Gastrocnemius medialis (tissue), 4 donors: ENCODE results near the gene EPS8L2.

ENCODE experiments used
- POLR2A ChIP-seq, 2 donors: fragments of 450-650 bp; IDR thresholded peaks; one replicate each; pipeline ENCODE4 v1.6.1; 2017; ENCODE audit warnings: antibody characterized with exemption in 2 of 2, mild to moderate bottlenecking in 2 of 2, moderate library complexity in 2 of 2
- TF ChIP-seq, protein P1 (sequence below), 5 experiments: fragments of 450-650 bp in 3 of 5; fragments of 200-600 bp in 2 of 5; sonication (generic) in 2 of 5; IDR thresholded peaks in 4 of 5; conservative IDR thresholded peaks in 1 of 5; 1 replicate in 4 of 5; 2 replicates in 1 of 5; pipeline ENCODE4 v1.5.1; 2016 to 2019; ENCODE audit warnings: antibody characterized with exemption in 5 of 5, mild to moderate bottlenecking in 3 of 5, moderate library complexity in 3 of 5

DNA sequence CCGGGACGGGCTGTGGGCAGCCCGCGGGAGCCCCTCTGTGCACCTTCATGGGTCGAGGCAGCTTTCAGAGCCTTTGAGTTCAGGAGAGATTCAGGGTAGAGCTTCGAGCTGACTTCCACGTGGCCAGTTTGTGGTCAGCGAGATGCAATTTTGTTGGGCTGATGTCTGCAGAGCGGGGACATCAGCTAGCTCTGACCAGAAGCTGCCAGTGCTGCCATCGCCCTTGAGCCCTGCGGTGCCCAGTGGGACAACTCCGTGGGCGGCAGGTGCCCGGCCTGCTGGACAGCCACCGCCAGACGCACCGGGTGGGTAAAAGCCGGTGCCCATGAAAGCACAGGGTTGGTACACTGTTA lies 42.0 kb downstream of the EPS8L2 start:
- TF ChIP-seq POLR2A (IDR thresholded peaks at IDR 0.05) = no peak
- TF ChIP-seq, protein P1, sequence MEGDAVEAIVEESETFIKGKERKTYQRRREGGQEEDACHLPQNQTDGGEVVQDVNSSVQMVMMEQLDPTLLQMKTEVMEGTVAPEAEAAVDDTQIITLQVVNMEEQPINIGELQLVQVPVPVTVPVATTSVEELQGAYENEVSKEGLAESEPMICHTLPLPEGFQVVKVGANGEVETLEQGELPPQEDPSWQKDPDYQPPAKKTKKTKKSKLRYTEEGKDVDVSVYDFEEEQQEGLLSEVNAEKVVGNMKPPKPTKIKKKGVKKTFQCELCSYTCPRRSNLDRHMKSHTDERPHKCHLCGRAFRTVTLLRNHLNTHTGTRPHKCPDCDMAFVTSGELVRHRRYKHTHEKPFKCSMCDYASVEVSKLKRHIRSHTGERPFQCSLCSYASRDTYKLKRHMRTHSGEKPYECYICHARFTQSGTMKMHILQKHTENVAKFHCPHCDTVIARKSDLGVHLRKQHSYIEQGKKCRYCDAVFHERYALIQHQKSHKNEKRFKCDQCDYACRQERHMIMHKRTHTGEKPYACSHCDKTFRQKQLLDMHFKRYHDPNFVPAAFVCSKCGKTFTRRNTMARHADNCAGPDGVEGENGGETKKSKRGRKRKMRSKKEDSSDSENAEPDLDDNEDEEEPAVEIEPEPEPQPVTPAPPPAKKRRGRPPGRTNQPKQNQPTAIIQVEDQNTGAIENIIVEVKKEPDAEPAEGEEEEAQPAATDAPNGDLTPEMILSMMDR (IDR thresholded peaks at IDR 0.05 in 4 of 5, conservative IDR thresholded peaks at IDR 0.05 in 1 of 5) = no peak
